NB4 (cell line): ENCODE results near the gene POPDC2.

Source experiments
- MYC ChIP-seq: IDR thresholded peaks from 2 replicates; pipeline ENCODE4 v1.6.1; 2011; ENCODE audit warnings: low read depth, low read length
- POLR2A ChIP-seq: IDR thresholded peaks from 2 replicates; pipeline ENCODE4 v1.6.1; 2011; ENCODE audit warnings: mild to moderate bottlenecking; ENCODE audit not compliant: insufficient read length; ENCODE audit errors: extremely low read depth
- TF ChIP-seq, protein P1 (sequence below): IDR thresholded peaks from one replicate; pipeline ENCODE4 v1.5.1; 2012; ENCODE audit warnings: low read depth, low read length
- TF ChIP-seq, protein P2 (sequence below): IDR thresholded peaks from 2 replicates; pipeline ENCODE4 v1.6.1; 2011; ENCODE audit warnings: low read depth, low read length

DNA sequence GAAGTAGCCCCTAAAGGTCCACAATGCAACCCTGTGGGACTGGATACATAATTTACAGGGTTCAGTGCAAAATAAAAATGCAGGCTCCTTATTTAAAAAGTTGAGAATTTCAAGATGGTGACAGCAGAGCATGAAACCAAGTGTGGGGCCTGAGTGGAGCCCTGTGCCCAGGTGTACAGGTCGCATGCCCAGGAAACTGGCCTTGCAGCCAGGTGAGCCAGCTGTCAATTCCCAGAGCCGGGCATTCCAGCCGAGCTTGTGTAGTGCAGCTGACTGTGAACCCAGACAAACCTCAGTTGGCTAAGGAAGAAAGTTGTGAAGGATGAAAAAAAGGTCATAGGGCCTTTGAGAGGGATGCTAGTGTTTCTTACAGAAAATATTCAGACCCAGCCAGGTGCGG, 27.6 kb downstream of the POPDC2 start:
- TF ChIP-seq, protein P1, sequence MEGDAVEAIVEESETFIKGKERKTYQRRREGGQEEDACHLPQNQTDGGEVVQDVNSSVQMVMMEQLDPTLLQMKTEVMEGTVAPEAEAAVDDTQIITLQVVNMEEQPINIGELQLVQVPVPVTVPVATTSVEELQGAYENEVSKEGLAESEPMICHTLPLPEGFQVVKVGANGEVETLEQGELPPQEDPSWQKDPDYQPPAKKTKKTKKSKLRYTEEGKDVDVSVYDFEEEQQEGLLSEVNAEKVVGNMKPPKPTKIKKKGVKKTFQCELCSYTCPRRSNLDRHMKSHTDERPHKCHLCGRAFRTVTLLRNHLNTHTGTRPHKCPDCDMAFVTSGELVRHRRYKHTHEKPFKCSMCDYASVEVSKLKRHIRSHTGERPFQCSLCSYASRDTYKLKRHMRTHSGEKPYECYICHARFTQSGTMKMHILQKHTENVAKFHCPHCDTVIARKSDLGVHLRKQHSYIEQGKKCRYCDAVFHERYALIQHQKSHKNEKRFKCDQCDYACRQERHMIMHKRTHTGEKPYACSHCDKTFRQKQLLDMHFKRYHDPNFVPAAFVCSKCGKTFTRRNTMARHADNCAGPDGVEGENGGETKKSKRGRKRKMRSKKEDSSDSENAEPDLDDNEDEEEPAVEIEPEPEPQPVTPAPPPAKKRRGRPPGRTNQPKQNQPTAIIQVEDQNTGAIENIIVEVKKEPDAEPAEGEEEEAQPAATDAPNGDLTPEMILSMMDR, result no peak
- TF ChIP-seq, protein P2, sequence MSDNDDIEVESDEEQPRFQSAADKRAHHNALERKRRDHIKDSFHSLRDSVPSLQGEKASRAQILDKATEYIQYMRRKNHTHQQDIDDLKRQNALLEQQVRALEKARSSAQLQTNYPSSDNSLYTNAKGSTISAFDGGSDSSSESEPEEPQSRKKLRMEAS, result no peak
- no peak for TF ChIP-seq POLR2A
- no peak for TF ChIP-seq MYC
